Large intestine (tissue), 3 donors: Measurements from ENCODE around the gene ACADS. TPM values are rescaled to one million over a fixed set of nuclear protein-coding genes. Genes with fewer than 3 reads are reported as not detected.

Experiments used
- DNase-seq, 2 donors: peaks; one replicate each; pipeline versions ENCODE4 v3.0.0 to v3.0.0-alpha.2; 2013
- H3K27ac ChIP-seq: one replicate; pipeline ENCODE4 v1.5.1; 2013; ENCODE audit warnings: low read length
- H3K27me3 ChIP-seq: 2 replicates; pipeline ENCODE4 v1.6.1; 2013; ENCODE audit warnings: low read length; ENCODE audit not compliant: control insufficient read depth, insufficient read depth
- H3K36me3 ChIP-seq: 2 replicates; pipeline ENCODE4 v1.6.1; 2013; ENCODE audit warnings: low read length; ENCODE audit not compliant: control insufficient read depth, insufficient read depth
- H3K4me1 ChIP-seq: one replicate; pipeline ENCODE4 v1.6.1; 2013; ENCODE audit warnings: low read length; ENCODE audit not compliant: control insufficient read depth, insufficient read depth
- H3K4me3 ChIP-seq: one replicate; pipeline ENCODE4 v1.5.1; 2013; ENCODE audit warnings: low read length
- H3K9me3 ChIP-seq: one replicate; pipeline ENCODE4 v1.6.1; 2013; ENCODE audit warnings: mild to moderate bottlenecking, low read depth, low read length, moderate library complexity; ENCODE audit not compliant: control insufficient read depth
- WGBS: methylation state at CpG from one replicate; pipeline ENCODE4 v1.1.5; 2013; ENCODE audit warnings: low lambda C conversion rate; ENCODE audit not compliant: insufficient coverage; 5-methylcytosine and 5-hydroxymethylcytosine counted together
- polyA plus RNA-seq: library from polyadenylated mRNA; unstranded; fragments of 120-200 nt; gene quantifications from one replicate; pipeline ENCODE4 v1.2.1, GENCODE V29; 2013

ACADS gene
- polyA plus RNA-seq, 1 donor = 50.2 TPM

DNA sequence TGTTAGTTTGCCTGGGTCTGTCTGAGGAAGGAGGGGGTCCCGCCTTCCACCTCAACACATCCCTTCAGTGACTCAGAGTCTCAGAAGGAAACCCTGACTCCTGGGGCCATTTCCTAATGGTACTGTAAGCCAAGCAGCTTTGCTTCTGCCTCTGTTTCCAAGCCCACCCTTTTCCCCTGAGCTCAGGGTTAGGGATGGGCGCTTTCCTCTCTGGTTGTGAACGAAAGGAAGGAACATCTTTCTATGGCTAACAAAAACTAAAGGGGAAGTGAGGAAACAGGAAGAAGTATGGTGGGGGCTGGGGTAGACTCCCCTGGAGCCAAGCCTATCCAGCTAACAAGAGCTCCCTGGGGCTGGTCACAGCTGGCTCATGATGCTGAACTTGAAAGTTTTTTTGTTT lies 27.0 kb upstream of the ACADS start:
- Histone ChIP-seq H3K4me3 (no peak overlapping the region), H3K27ac (no peak overlapping the region), H3K4me1 (peaks cover 23% of the 10 kb centered on the region), H3K9me3 (no peaks in the 10 kb centered on the region), H3K36me3 (peaks cover 97% of the 10 kb centered on the region), H3K27me3 (no peaks in the 10 kb centered on the region)
- WGBS = no CpG with 5 or more reads among the region's 3 CpGs
- DNase-seq = no peak

DNA sequence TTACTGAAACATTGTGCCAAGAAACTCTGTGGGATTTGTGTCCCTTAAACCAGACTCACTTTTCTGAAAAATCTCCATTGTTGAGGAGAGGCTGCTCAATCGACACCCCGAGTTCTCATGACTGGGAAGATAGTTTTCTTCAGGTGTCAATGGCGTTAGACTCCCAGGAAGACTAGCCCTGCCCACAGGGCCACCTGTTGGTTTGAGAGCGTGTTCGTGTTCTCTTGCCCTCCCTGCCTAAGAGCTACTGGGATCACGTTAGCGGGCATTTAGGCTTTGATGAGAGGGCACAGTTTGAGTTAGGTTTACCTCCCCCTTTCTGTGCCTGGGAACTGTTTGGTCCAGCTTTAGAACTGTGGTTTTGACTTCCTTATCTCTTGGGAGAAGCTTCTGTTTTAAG lies 26.1 kb upstream of the ACADS start:
- no peak overlapping the region for H3K4me3 ChIP-seq
- H3K36me3 ChIP-seq = peaks cover 91% of the 10 kb centered on the region
- H3K9me3 ChIP-seq = no peaks in the 10 kb centered on the region
- H3K27me3 ChIP-seq = no peaks in the 10 kb centered on the region
- no CpG with 5 or more reads among the region's 7 CpGs for WGBS
- DNase-seq = no peak
- H3K4me1 ChIP-seq = peaks cover 21% of the 10 kb centered on the region
- no peak overlapping the region for H3K27ac ChIP-seq

DNA sequence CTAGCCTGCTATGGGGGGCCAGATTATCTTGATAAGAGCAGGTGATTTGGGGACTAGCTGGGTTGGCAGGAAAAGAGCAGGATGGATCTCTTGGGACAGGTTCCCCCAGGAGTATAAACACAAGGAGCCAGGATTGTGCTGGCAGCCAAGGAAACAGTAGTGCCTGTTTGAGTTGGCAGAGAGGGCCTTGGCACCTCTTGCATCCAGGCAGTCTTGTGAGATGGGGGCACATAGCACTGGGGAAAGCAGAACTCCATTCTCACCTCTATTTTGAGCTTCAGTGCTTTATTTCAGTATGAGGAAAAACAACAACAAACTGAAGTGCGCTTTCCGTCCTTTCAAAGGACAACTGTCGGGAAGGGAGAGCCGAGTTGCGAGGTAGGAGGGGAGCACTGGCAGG lies 24.7 kb upstream of the ACADS start:
- no peak overlapping the region for H3K27ac ChIP-seq
- peaks cover 19% of the 10 kb centered on the region for H3K4me1 ChIP-seq
- H3K9me3 ChIP-seq = no peaks in the 10 kb centered on the region
- no peaks in the 10 kb centered on the region for H3K27me3 ChIP-seq
- DNase-seq = no peak
- H3K4me3 ChIP-seq = no peak overlapping the region
- no CpG with 5 or more reads among the region's 5 CpGs for WGBS
- peaks cover 79% of the 10 kb centered on the region for H3K36me3 ChIP-seq

DNA sequence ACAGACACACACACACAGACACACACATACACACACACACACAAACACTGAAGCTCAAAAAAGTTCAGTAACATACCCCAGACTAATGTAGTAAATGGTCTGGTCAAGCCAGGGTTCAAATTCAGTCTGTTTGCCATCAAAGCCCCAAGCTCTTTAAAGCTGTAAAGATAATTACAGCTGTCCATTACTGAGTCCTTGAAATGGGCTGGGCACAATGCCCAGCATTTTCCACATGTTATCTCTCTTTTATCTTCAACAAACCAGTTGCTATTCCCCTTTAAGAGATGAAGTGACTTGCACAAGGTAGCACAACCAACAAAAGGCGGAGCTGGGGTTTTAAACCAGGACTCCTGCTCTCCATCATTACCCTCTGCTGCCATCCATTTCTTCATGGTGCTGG lies 23.0 kb upstream of the ACADS start:
- H3K27ac ChIP-seq = no peak overlapping the region
- WGBS = no CpG with 5 or more reads among the region's 1 CpG

DNA sequence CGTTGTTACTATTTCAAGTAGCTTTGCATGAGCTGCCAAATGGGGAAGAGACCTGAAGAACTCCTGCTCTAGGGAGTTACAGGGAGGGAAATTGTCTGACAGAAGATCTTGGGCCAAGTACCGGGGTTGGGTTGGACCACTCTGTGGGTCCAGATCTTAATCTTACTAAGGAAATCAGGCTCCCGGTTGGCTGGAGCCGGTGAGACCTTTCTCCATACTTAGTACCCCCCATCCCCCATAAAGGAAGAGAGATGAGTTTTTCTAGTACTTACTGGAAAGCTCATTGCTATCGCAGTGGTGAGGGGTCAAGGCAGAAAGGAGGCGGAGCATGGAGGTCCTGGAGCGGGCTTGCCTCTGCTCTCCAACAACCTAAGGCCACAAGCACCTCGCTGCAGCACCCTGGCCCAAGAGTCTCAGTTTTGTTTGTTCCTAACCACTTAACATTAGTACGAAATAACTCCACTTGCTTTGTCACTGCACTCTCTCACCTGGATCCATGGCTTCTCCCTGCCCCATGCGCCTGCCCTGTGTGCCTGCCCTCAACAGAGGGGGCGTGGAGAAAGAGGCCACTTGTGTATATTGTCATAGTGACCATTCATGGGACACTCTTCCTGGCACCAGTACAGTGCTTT lies 22.2 kb upstream of the ACADS start:
- peaks cover 54% of the 10 kb centered on the region for H3K36me3 ChIP-seq
- no peak overlapping the region for H3K4me3 ChIP-seq
- no peak overlapping the region for H3K27ac ChIP-seq
- no peak for DNase-seq
- no peaks in the 10 kb centered on the region for H3K27me3 ChIP-seq
- no peaks in the 10 kb centered on the region for H3K4me1 ChIP-seq
- H3K9me3 ChIP-seq = no peaks in the 10 kb centered on the region
- WGBS = no CpG with 5 or more reads among the region's 11 CpGs

More for the DNA sequence above, 23.0 kb upstream of the ACADS start:
- DNase-seq = no peak
- no peak overlapping the region for H3K4me3 ChIP-seq
- H3K4me1 ChIP-seq = peaks cover 1% of the 10 kb centered on the region
- H3K36me3 ChIP-seq = peaks cover 62% of the 10 kb centered on the region
- H3K9me3 ChIP-seq = no peaks in the 10 kb centered on the region
- no peaks in the 10 kb centered on the region for H3K27me3 ChIP-seq

DNA sequence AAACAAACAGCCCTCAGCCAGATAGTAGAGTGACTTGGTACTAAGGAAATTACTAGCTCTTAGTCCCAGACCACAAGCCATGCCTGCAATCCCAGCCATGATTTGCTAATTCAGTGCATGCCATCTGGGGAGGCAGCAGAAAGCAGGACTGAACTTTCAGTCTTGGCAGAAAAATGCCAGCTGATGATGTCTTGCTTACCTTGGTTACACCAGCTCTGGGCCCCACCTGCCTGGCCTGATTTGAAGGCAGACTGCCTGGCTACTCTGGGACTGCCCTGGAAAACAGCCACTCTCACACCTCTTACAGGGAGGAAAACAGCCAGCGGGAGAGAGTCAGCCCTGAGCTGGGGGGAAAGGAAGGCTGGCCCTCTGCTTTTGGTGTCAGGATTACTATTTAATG lies 20.0 kb upstream of the ACADS start:
- no peak for DNase-seq
- Histone ChIP-seq H3K9me3 (no peaks in the 10 kb centered on the region), H3K4me3 (no peak overlapping the region), H3K27me3 (no peaks in the 10 kb centered on the region), H3K4me1 (peaks cover 7% of the 10 kb centered on the region), H3K27ac (no peak overlapping the region), H3K36me3 (peaks cover 32% of the 10 kb centered on the region)
- no CpG with 5 or more reads among the region's 1 CpG for WGBS

DNA sequence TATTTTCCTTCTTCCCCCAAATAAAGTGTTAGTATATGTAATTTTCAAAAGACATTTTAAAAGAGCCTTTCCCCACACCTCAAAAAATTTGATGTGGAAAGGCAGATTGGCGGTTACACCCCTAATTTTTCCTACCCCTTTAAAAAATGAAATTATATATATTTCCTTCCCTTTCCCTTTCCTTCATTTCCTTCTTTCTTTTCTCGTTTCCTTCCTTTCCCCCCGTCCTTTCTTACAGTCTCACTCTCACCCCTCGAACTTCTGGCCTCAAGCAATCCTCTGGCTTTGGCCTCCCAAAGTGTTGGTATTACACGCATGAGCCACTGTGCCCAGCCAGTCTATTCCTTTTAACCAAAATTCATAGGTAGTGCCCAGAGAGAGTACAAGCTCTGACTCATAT lies 19.6 kb upstream of the ACADS start:
- peaks cover 28% of the 10 kb centered on the region for H3K36me3 ChIP-seq
- no peaks in the 10 kb centered on the region for H3K9me3 ChIP-seq
- 84% methylated on average over 3 of the region's 5 CpGs for WGBS
- peaks cover 7% of the 10 kb centered on the region for H3K4me1 ChIP-seq
- DNase-seq = no peak
- H3K27ac ChIP-seq = no peak overlapping the region
- H3K4me3 ChIP-seq = no peak overlapping the region
- no peaks in the 10 kb centered on the region for H3K27me3 ChIP-seq

DNA sequence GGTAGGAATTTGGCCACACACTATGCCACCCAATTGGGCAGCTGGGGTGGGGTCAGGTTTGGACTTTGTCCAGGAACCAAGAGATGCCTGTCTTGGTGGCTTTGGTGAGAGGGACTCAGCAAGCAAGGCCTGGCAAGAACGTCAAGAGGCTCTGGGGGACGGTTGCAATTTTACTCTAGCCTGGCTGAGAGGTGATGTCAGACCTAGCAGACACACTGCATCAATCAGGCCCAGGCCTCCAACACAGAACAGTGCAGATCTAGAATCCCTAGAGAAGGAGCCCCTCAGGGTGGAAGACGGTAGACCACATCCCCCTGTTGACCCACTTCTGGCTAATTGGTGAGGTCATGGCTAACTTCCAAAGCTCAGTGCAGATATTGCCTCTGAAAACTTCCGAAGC lies 17.0 kb upstream of the ACADS start:
- no CpG with 5 or more reads among the region's 4 CpGs for WGBS
- no peak for DNase-seq
- Histone ChIP-seq H3K4me1 (peaks cover 15% of the 10 kb centered on the region), H3K9me3 (no peaks in the 10 kb centered on the region), H3K27ac (no peak overlapping the region), H3K36me3 (peaks cover 8% of the 10 kb centered on the region), H3K27me3 (no peaks in the 10 kb centered on the region), H3K4me3 (no peak overlapping the region)

DNA sequence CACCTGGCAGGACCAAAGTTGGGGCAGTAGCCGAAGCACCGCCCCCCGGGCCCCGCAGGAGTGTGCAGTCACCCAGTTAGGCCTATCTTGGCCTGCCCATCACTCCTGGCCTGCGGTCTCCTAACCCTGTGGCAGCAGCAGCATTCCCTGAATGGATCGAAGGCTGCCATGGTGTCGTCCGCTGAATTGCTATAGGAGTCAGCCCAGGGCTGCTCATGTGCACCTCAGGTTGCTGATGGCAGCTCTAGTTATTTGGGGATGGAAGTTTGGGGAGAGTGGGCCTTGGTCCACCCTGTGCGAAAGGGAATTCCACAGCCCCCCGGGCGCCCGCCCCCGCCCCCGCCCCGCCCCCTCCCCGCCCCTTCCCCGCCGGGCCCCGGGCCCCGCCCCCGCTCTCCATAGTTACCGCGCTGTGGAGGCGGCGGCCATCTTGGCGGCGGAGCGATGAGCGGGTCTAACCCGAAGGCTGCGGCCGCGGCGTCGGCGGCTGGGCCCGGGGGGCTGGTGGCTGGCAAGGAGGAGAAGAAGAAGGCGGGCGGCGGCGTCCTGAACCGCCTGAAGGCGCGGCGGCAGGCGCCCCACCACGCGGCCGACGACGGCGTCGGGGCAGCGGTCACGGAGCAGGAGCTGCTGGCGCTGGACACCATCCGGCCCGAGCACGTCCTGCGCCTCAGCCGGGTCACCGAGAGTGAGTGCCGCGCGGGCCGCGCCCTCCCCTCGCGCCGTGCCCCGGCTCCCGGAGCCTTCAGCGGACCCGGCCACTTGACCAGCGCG lies 15.4 kb upstream of the ACADS start, which contains the start of gene UNC119B:
Gene UNC119B (plus strand): TSS at position 428 of the 774 bp plus-strand sequence. CDS start 17 bp downstream, at position 445.
- peak within 1 kb of the TSS; percentile 46 for H3K27ac ChIP-seq
- H3K27me3 ChIP-seq = no peaks in the 10 kb centered on the region
- H3K4me1 ChIP-seq = peaks cover 15% of the 10 kb centered on the region
- H3K9me3 ChIP-seq = no peaks in the 10 kb centered on the region
- H3K36me3 ChIP-seq = peaks cover 16% of the 10 kb centered on the region
- peak within 1 kb of the TSS; percentile 81 for H3K4me3 ChIP-seq
- no CpG with 5 or more reads among the region's 76 CpGs for WGBS
- peak; percentile 32 to 78 for DNase-seq

DNA sequence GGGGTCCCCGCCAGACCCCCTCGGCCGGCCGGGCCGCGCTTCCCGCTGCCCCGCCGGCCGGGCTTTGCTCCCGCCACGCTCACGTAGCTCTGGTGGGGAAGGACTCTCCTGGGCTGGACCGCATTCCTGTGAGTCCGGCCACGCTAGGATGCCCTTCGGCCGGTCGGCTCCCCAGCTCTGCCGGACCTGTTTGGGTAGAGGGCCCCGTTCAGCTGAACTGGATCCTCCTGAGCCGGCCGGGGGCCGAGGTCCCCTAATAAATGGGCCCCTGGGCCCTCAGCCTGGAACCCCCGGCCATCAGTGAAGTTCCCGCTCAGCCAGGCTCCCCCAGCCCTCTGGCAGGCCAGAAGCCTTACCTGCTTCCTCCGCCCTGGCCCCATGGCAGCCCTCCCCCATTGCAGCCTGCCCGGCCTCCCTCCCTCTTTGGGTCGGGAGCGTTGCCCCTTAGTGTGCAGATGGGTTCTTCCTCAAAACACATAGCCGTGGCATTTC lies 14.8 kb upstream of the ACADS start:
- Histone ChIP-seq H3K27ac (peak overlapping the region; percentile 46), H3K4me3 (peak overlapping the region; percentile 81), H3K9me3 (no peaks in the 10 kb centered on the region), H3K4me1 (peaks cover 15% of the 10 kb centered on the region), H3K36me3 (peaks cover 19% of the 10 kb centered on the region), H3K27me3 (no peaks in the 10 kb centered on the region)
- no CpG with 5 or more reads among the region's 31 CpGs for WGBS
- peak in 1 of 2 donors; percentile 22 for DNase-seq
